ENCODE results near the gene LRRC73.
"Not testable (repeated sequence)": the region's sequence is repeated elsewhere in the genome, so short reads cannot be mapped to it uniquely, and the experiment has no call there.

GRCh38 chr6:43557620-43558019 is 47.5 kb upstream of the LRRC73 start:
- TF ChIP-seq POLR2AphosphoS5, POLR2A (IDR thresholded peaks at IDR 0.05): not testable (repeated sequence)

Data from breast epithelium (tissue), 3 donors.